B cell (primary cell): ENCODE measurements around the gene BHMT. TPM values are rescaled to one million over a fixed set of nuclear protein-coding genes. Genes with fewer than 3 reads are reported as not detected.

Experiments used
- ATAC-seq: fragments of 200-7000 bp; cut with Tn5 transposase; one replicate; pipeline ENCODE4 v1.10.0; 2021; ENCODE audit warnings: low read depth, mild to moderate bottlenecking, moderate number of reproducible peaks, moderate library complexity
- CTCF ChIA-PET: fragments of 350-600 bp; sonication (Branson Sonifier 250); formaldehyde crosslinking; loops from one replicate; lab custom pipeline; 2021; ENCODE audit warnings: antibody characterized with exemption, inconsistent platforms; lab: Charles Lee
- POLR2A ChIA-PET: fragments of 350-600 bp; sonication (Branson Sonifier 250); formaldehyde crosslinking; loops from one replicate; lab custom pipeline; 2021; ENCODE audit warnings: antibody characterized with exemption; lab: Charles Lee
- DNase-seq: peaks from one replicate; pipeline ENCODE4 v3.0.0; 2013
- H2AFZ ChIP-seq: 2 replicates; pipeline ENCODE4 v1.6.1; 2012; ENCODE audit warnings: mild to moderate bottlenecking, low read depth, low read length; ENCODE audit not compliant: insufficient read depth, poor library complexity, severe bottlenecking
- H3K27ac ChIP-seq, 2 donors: 1 replicate in 1 of 2; 2 replicates in 1 of 2; pipeline ENCODE4 v1.5.1; 2012 to 2013; ENCODE audit warnings: low read length in 2 of 2, mild to moderate bottlenecking in 2 of 2, moderate library complexity in 1 of 2
- H3K27me3 ChIP-seq, 4 experiments: fragments of 200-600 bp in 1 of 4; sonication (generic) in 1 of 4; replicated peaks in 1 of 4; 1 replicate in 2 of 4; 2 replicates in 2 of 4; pipeline versions ENCODE4 v1.6.1 to v1.7.0; 2013 to 2016; ENCODE audit warnings: low read length in 3 of 4, mild to moderate bottlenecking in 2 of 4, mixed read lengths in 1 of 4, moderate library complexity in 1 of 4; ENCODE audit not compliant: insufficient read depth in 4 of 4, control insufficient read depth in 3 of 4; ENCODE audit errors: control extremely low read depth in 1 of 4
- H3K36me3 ChIP-seq, 2 experiments: replicated peaks in 1 of 2; 1 replicate in 1 of 2; 2 replicates in 1 of 2; pipeline versions ENCODE4 v1.6.1 to v1.7.1; 2013; ENCODE audit warnings: low read length in 1 of 2; ENCODE audit not compliant: insufficient read depth in 2 of 2, control insufficient read depth in 1 of 2; ENCODE audit errors: control extremely low read depth in 1 of 2, extremely low read depth in 1 of 2
- H3K4me1 ChIP-seq, 2 donors: fragments of 200-600 bp in 1 of 2; sonication (generic) in 1 of 2; 1 replicate in 1 of 2; 2 replicates in 1 of 2; pipeline versions ENCODE4 v1.5.1 to v1.6.1; 2013 to 2017; ENCODE audit warnings: low read length in 2 of 2; ENCODE audit not compliant: control insufficient read depth in 2 of 2, insufficient read depth in 2 of 2
- H3K4me2 ChIP-seq: replicated peaks from 2 replicates; pipeline ENCODE3; 2012; ENCODE audit warnings: mild to moderate bottlenecking, low read depth, low read length; ENCODE audit not compliant: poor library complexity, severe bottlenecking
- H3K4me3 ChIP-seq, 5 experiments: fragments of 200-600 bp in 1 of 5; sonication (generic) in 1 of 5; 1 replicate in 3 of 5; 2 replicates in 2 of 5; pipeline versions ENCODE4 v1.5.1 to v1.7.0; 2011 to 2016; ENCODE audit warnings: low read length in 4 of 5, mild to moderate bottlenecking in 4 of 5, low read depth in 2 of 5, control low read depth in 1 of 5, moderate library complexity in 1 of 5; ENCODE audit not compliant: insufficient read depth in 1 of 5; ENCODE audit errors: control extremely low read depth in 1 of 5, extremely low read depth in 1 of 5
- H3K79me2 ChIP-seq: fragments of 200-600 bp; sonication (generic); one replicate; pipeline ENCODE4 v1.6.0; 2016; ENCODE audit warnings: low read length; ENCODE audit not compliant: control insufficient read depth, insufficient read depth
- H3K9ac ChIP-seq: fragments of 200-600 bp; sonication (generic); 2 replicates; pipeline ENCODE4 v1.6.1; 2017; ENCODE audit warnings: mild to moderate bottlenecking, low read length, moderate library complexity
- H3K9me3 ChIP-seq, 3 donors: one replicate each; pipeline versions ENCODE4 v1.6.1 to v1.7.1; 2013; ENCODE audit warnings: low read length in 2 of 3; ENCODE audit not compliant: control insufficient read depth in 2 of 3, insufficient read depth in 1 of 3; ENCODE audit errors: control extremely low read depth in 1 of 3
- H4K20me1 ChIP-seq: 2 replicates; pipeline ENCODE4 v1.6.0; 2012; ENCODE audit warnings: mild to moderate bottlenecking, low read length; ENCODE audit not compliant: insufficient read depth, control insufficient read depth, poor library complexity, severe bottlenecking
- H3K27ac Mint-ChIP-seq: one replicate; pipeline ENCODE4 v1.8.0; 2021; ENCODE audit warnings: mixed read lengths
- H3K27me3 Mint-ChIP-seq: one replicate; pipeline ENCODE4 v1.8.0; 2021; ENCODE audit warnings: mixed read lengths
- H3K4me1 Mint-ChIP-seq: one replicate; pipeline ENCODE4 v1.8.0; 2021; ENCODE audit warnings: mixed read lengths
- H3K4me3 Mint-ChIP-seq: one replicate; pipeline ENCODE4 v1.8.0; 2021; ENCODE audit warnings: mixed read lengths
- H3K9me3 Mint-ChIP-seq: one replicate; pipeline ENCODE4 v1.8.0; 2022; ENCODE audit warnings: mixed read lengths; ENCODE audit not compliant: insufficient read depth
- EZH2 ChIP-seq: IDR thresholded peaks from 2 replicates; pipeline ENCODE4 v1.6.1; 2012; ENCODE audit warnings: borderline replicate concordance, low read depth, mild to moderate bottlenecking, moderate library complexity, low read length; ENCODE audit not compliant: insufficient read depth, poor library complexity, severe bottlenecking
- intact Hi-C: fragments of 100-400 bp; cut with micrococcal nuclease; formaldehyde crosslinking; loops from one replicate; pipeline ENCODE4 v1.10.0; 2022
- polyA plus RNA-seq: library from polyadenylated mRNA; depleted of rRNA; stranded (reverse); fragments of >200 nt; gene quantifications from 2 replicates; pipeline ENCODE4 v1.2.3, GENCODE V29; 2012
- total RNA-seq, 2 donors: library from RNA; stranded (reverse); fragments of 120-200 nt in 1 of 2; gene quantifications; 1 replicate in 1 of 2; 2 replicates in 1 of 2; pipeline versions ENCODE4 v1.2.3 to v1.2.4, GENCODE V29; 2013 to 2022
- TF ChIP-seq, protein P1 (sequence below): fragments of 200-600 bp; IDR thresholded peaks from one replicate; pipeline ENCODE4 v1.8.0; 2022; ENCODE audit warnings: antibody characterized with exemption, mild to moderate bottlenecking

Gene BHMT
- total and polyA plus RNA-seq, 2 donors (not counting 1 experiment from before 2014, with no cell fraction given), result not detected

DNA sequence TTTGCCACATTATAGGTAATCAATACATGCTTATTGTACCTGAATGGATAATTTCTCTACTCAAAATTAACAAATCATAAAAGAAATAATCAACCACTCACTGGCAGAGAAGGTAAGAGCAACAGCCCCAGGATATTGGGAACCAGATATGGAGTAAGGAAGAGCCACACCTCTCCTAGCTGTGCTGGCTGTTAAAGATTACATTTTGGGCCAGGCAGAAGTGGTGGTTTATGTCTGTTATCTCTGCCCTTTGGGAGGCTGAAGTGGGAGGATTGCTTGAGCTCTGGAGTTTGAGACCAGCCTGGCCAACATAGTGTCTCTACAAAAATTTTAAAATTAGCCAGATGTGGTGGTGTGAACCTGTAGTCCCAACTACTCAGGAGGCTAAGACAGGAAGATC lies 56.4 kb downstream of the BHMT start:
- Histone ChIP-seq H4K20me1 (no peaks in the 10 kb centered on the region), H3K4me2 (no peak overlapping the region), H3K4me3 (no peak overlapping the region), H3K79me2 (no peaks in the 10 kb centered on the region), H2AFZ (no peak overlapping the region), H3K4me1 (no peaks in the 10 kb centered on the region), H3K9ac (no peak overlapping the region), H3K27ac (no peak overlapping the region), H3K27me3 (no peaks in the 10 kb centered on the region), H3K36me3 (no peaks in the 10 kb centered on the region), H3K9me3 (peaks cover 0 to 6% (median 0%) of the 10 kb centered on the region in 3 donors)
- H3K27ac Mint-ChIP-seq, result no peak overlapping the region
- TF ChIP-seq, protein P1, sequence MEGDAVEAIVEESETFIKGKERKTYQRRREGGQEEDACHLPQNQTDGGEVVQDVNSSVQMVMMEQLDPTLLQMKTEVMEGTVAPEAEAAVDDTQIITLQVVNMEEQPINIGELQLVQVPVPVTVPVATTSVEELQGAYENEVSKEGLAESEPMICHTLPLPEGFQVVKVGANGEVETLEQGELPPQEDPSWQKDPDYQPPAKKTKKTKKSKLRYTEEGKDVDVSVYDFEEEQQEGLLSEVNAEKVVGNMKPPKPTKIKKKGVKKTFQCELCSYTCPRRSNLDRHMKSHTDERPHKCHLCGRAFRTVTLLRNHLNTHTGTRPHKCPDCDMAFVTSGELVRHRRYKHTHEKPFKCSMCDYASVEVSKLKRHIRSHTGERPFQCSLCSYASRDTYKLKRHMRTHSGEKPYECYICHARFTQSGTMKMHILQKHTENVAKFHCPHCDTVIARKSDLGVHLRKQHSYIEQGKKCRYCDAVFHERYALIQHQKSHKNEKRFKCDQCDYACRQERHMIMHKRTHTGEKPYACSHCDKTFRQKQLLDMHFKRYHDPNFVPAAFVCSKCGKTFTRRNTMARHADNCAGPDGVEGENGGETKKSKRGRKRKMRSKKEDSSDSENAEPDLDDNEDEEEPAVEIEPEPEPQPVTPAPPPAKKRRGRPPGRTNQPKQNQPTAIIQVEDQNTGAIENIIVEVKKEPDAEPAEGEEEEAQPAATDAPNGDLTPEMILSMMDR, result no peak
- no peak for TF ChIP-seq EZH2
- POLR2A ChIA-PET, result no interaction called here
- no peaks in the 10 kb centered on the region for H3K4me1 Mint-ChIP-seq
- DNase-seq (no peak), ATAC-seq (no peak)
- no peaks in the 10 kb centered on the region for H3K9me3 Mint-ChIP-seq
- H3K4me3 Mint-ChIP-seq, result no peak overlapping the region
- H3K27me3 Mint-ChIP-seq, result no peaks in the 10 kb centered on the region
- intact Hi-C loops, result no loop called here
- CTCF ChIA-PET, result interaction anchor here (1.2 kb wide), 1 partner anchor 13 kb away, joined by 3 read pairs; no protein-coding TSS in a partner anchor

DNA sequence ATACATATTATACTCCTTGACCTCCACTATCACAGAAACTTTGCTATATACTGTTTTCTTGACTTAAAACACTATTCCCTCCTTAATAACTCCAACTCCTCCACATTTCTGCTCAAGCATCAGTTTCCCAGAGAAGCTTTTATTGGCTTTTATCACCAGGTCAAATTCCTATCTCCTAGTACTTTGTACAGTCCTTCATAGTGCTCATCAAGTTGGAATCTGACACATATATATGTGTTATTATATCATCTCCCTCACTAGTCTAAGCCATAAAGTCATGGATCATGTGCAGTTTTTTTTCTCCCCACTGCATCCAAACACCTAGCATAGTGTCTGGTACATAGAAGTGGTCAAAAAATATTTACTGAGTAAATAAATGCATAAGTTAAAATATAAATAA lies 59.1 kb downstream of the BHMT start:
- Mint-ChIP-seq H3K4me3 (no peak overlapping the region), H3K27ac (no peak overlapping the region), H3K27me3 (no peaks in the 10 kb centered on the region), H3K4me1 (no peaks in the 10 kb centered on the region), H3K9me3 (no peaks in the 10 kb centered on the region)
- no peaks in the 10 kb centered on the region for H3K9me3 ChIP-seq
- no peaks in the 10 kb centered on the region for H3K79me2 ChIP-seq
- CTCF ChIA-PET, result no interaction called here
- TF ChIP-seq EZH2, result no peak
- TF ChIP-seq, protein P1, result no peak
- no peaks in the 10 kb centered on the region for H4K20me1 ChIP-seq
- no peaks in the 10 kb centered on the region for H3K4me1 ChIP-seq
- DNase-seq (no peak), ATAC-seq (no peak)
- no peak overlapping the region for H3K9ac ChIP-seq
- H3K36me3 ChIP-seq, result no peaks in the 10 kb centered on the region
- no peak overlapping the region for H2AFZ ChIP-seq
- POLR2A ChIA-PET, result no interaction called here
- intact Hi-C loops, result no loop called here
- no peak overlapping the region for H3K4me3 ChIP-seq
- no peaks in the 10 kb centered on the region for H3K27me3 ChIP-seq
- H3K27ac ChIP-seq, result no peak overlapping the region
- H3K4me2 ChIP-seq, result no peak overlapping the region
